ENCODE results near the gene DLGAP4. TPM values are rescaled to one million over a fixed set of nuclear protein-coding genes. Genes with fewer than 3 reads are reported as not detected.

Gene DLGAP4
- polyA plus RNA-seq, 2 of the 4 experiments (the other 2 are of a cell fraction), result 11.9 to 36.7 TPM

- POLR2A ChIA-PET, result interaction anchor here (1.0 kb wide), 3 partner anchors 10 to 138 kb away, joined by 3 to 4 read pairs (median 3); no protein-coding TSS in a partner anchor
- TF ChIP-seq EHF (CRISPR knock-in tag; IDR thresholded peaks at IDR 0.05), result no peak
- peak in 1 of 2 experiments; percentile 9; a peak in 1 of 5 replicates for TF ChIP-seq JUN (IDR thresholded peaks at IDR 0.05)
These were observed 155.7 kb downstream of the DLGAP4 start for GRCh38 chr20:36461600-36462439.

GRCh38 chr20:36462440-36463211 lies 156.5 kb downstream of the DLGAP4 start:
- WGBS (ENCODE audit: missing lambda C conversion rate), result 5% methylated on average over 16 of the region's 21 CpGs
- DNase-seq (ENCODE audit: low read depth in 1 of 2, low spot score in 1 of 2) (no peak), ATAC-seq (peak in 1 of 2 experiments; percentile 17; a peak in 3 of 6 replicates), FAIRE-seq (no peak)
- peak overlapping the region; percentile 95 to 99 for H3K27ac ChIP-seq
- no peaks in the 10 kb centered on the region for H3K9me3 ChIP-seq
- CTCF ChIA-PET, result interaction anchor here (0.6 to 1.5 kb wide), 3 partner anchors 10 to 509 kb away, joined by 3 to 4 read pairs (median 3); partner anchors contain the start of gene SCAND1
- H3K4me3 ChIP-seq, result peak overlapping the region; percentile 98
- POLR2A ChIA-PET, result no interaction called here
- TF ChIP-seq POLR2A (IDR thresholded peaks at IDR 0.05; ENCODE audit: low read length) (0 out of 2 replicates have a peak, but pooled peaks have one; percentile 23), HOXB5 (CRISPR knock-in tag; IDR thresholded peaks at IDR 0.05) (no peak)
- H3K4me1 ChIP-seq, result peaks cover 53% of the 10 kb centered on the region
- H3K4me2 ChIP-seq, result peak overlapping the region; percentile 100

More at GRCh38 chr20:36461600-36462439, 155.7 kb downstream of the DLGAP4 start:
- Histone ChIP-seq H3K4me1 (peaks cover 45% of the 10 kb centered on the region), H3K9me3 (no peaks in the 10 kb centered on the region), H3K4me3 (peak overlapping the region; percentile 98), H3K4me2 (peak overlapping the region; percentile 100), H3K27ac (peak overlapping the region; percentile 95 to 99)
- FAIRE-seq, result no peak
- 3% methylated on average over 38 of the region's 58 CpGs for WGBS (ENCODE audit: missing lambda C conversion rate)
- ATAC-seq, result peak; percentile 14 to 35; a peak in 3 of 6 replicates
- CTCF ChIA-PET, result interaction anchor here (0.6 to 1.5 kb wide), 2 partner anchors 247 to 508 kb away, joined by 3 to 4 read pairs; partner anchors contain the start of gene SCAND1
- peak in 1 of 2 experiments; percentile 48 for DNase-seq (ENCODE audit: low read depth in 1 of 2, low spot score in 1 of 2)

GRCh38 chr20:36463212-36464061 lies 157.3 kb downstream of the DLGAP4 start:
- ATAC-seq (no peak), FAIRE-seq (no peak), DNase-seq (ENCODE audit: low read depth in 1 of 2, low spot score in 1 of 2) (no peak)
- TF ChIP-seq KDM1A (IDR thresholded peaks at IDR 0.05; ENCODE audit: low read depth) (no peak), POLR2A (IDR thresholded peaks at IDR 0.05; ENCODE audit: low read length) (no peak), PHF8 (IDR thresholded peaks at IDR 0.05; ENCODE audit: borderline replicate concordance, low read depth) (no peak), HOXA7 (CRISPR knock-in tag; IDR thresholded peaks at IDR 0.05) (no peak), JUNB (IDR thresholded peaks at IDR 0.05) (no peak)
- Histone ChIP-seq H3K27ac (peak overlapping the region; percentile 95 to 99), H3K4me2 (peak overlapping the region; percentile 100), H3K4me1 (peaks cover 61% of the 10 kb centered on the region), H3K9me3 (no peaks in the 10 kb centered on the region), H3K4me3 (peak overlapping the region; percentile 98)
- CTCF ChIA-PET, result interaction anchor here (0.8 to 1.7 kb wide), 6 partner anchors 9 to 510 kb away, joined by 3 to 7 read pairs (median 4); partner anchors contain the start of gene SCAND1
- POLR2A ChIA-PET, result interaction anchor here (1.0 kb wide), 1 partner anchor 10 kb away, joined by 4 read pairs; no protein-coding TSS in a partner anchor
- 47% methylated on average over 10 of the region's 10 CpGs for WGBS (ENCODE audit: missing lambda C conversion rate)

- CTCF ChIA-PET, result interaction anchor here (0.8 to 2.0 kb wide), 7 partner anchors 9 to 140 kb away, joined by 3 to 8 read pairs (median 4); partner anchors contain the start of gene RAB5IF
- peaks cover 81% of the 10 kb centered on the region for H3K4me1 ChIP-seq
- peak; percentile 49 to 62 for ATAC-seq
- FAIRE-seq, result no peak
- peak overlapping the region; percentile 16; the same call in 2 of the 3 replicates for H3K4me3 ChIP-seq
- POLR2A ChIA-PET, result interaction anchor here (0.9 kb wide), 1 partner anchor 10 kb away, joined by 3 read pairs; no protein-coding TSS in a partner anchor
- 9% methylated on average over 12 of the region's 12 CpGs for WGBS (ENCODE audit: missing lambda C conversion rate)
- no peaks in the 10 kb centered on the region for H3K9me3 ChIP-seq
- peak; percentile 83 to 91 for DNase-seq (ENCODE audit: low read depth in 1 of 2, low spot score in 1 of 2)
- H3K4me2 ChIP-seq, result peak overlapping the region; percentile 100
- H3K27ac ChIP-seq, result peak overlapping the region; percentile 75 to 99
- TF ChIP-seq BHLHE40 (IDR thresholded peaks at IDR 0.05; ENCODE audit: low read depth, low read length), result no peak
- peak; percentile 29; the same call in 1 of the 2 replicates for TF ChIP-seq JUNB (IDR thresholded peaks at IDR 0.05)
- no peak for TF ChIP-seq HOXB5 (CRISPR knock-in tag; IDR thresholded peaks at IDR 0.05)
- TF ChIP-seq FOSL2 (IDR thresholded peaks at IDR 0.05), result 0 out of 2 replicates have a peak, but pooled peaks have one; percentile 62
- peak; percentile 66 for TF ChIP-seq FOSL2 (CRISPR knock-in tag; IDR thresholded peaks at IDR 0.05)
- 0 out of 5 replicates have a peak, but pooled peaks of 1 of the 2 experiments have one; percentile 10 for TF ChIP-seq EP300 (IDR thresholded peaks at IDR 0.05)
- no peak for TF ChIP-seq MAFK (IDR thresholded peaks at IDR 0.05; ENCODE audit: partially characterized antibody)
- TF ChIP-seq KDM5A (IDR thresholded peaks at IDR 0.05), result no peak
- no peak for TF ChIP-seq HEYL (CRISPR knock-in tag; IDR thresholded peaks at IDR 0.05)
- no peak for TF ChIP-seq POLR2AphosphoS2 (conservative IDR thresholded peaks at IDR 0.05; ENCODE audit: low read length)
- no peak for TF ChIP-seq E2F6 (IDR thresholded peaks at IDR 0.05; ENCODE audit: borderline replicate concordance, low read depth)
- peak; percentile 48 to 58; a peak in 3 of 4 replicates for TF ChIP-seq CEBPB (IDR thresholded peaks at IDR 0.05)
- TF ChIP-seq RAD21 (conservative IDR thresholded peaks at IDR 0.05 in 1 of 2, IDR thresholded peaks at IDR 0.05 in 1 of 2), result no peak
- no peak for TF ChIP-seq EHF (CRISPR knock-in tag; IDR thresholded peaks at IDR 0.05)
- peak; percentile 38; the same call in 1 of the 2 replicates for TF ChIP-seq MAX (IDR thresholded peaks at IDR 0.05)
- no peak for TF ChIP-seq CHD4 (IDR thresholded peaks at IDR 0.05; ENCODE audit: borderline replicate concordance)
- TF ChIP-seq CBX2 (IDR thresholded peaks at IDR 0.05; ENCODE audit: borderline replicate concordance, low read depth), result no peak
These were observed 159.3 kb downstream of the DLGAP4 start for GRCh38 chr20:36465109-36466080.
